Osteocyte (in vitro differentiated cells): ENCODE results near the gene FNDC8. TPM values are rescaled to one million over a fixed set of nuclear protein-coding genes. Genes with fewer than 3 reads are reported as not detected.

ENCODE experiments used
- DNase-seq: peaks from one replicate; pipeline ENCODE4 v3.0.0; 2021; ENCODE audit warnings: mixed read lengths; ENCODE audit not compliant: unreplicated experiment; ENCODE audit errors: extremely low spot score
- H3K27ac Mint-ChIP-seq: one replicate; pipeline ENCODE4 v1.8.0; 2021; ENCODE audit warnings: mild to moderate bottlenecking, mixed read lengths; ENCODE audit not compliant: unreplicated experiment
- H3K27me3 Mint-ChIP-seq: one replicate; pipeline ENCODE4 v1.8.0; 2021; ENCODE audit warnings: mixed read lengths; ENCODE audit not compliant: unreplicated experiment
- H3K36me3 Mint-ChIP-seq: one replicate; pipeline ENCODE4 v1.8.0; 2021; ENCODE audit warnings: mixed read lengths; ENCODE audit not compliant: unreplicated experiment
- H3K4me1 Mint-ChIP-seq: one replicate; pipeline ENCODE4 v1.8.0; 2021; ENCODE audit warnings: mixed read lengths; ENCODE audit not compliant: unreplicated experiment
- H3K4me3 Mint-ChIP-seq: one replicate; pipeline ENCODE4 v1.8.0; 2021; ENCODE audit warnings: mild to moderate bottlenecking, moderate library complexity, mixed read lengths; ENCODE audit not compliant: unreplicated experiment
- H3K9me3 Mint-ChIP-seq: one replicate; pipeline ENCODE4 v1.8.0; 2021; ENCODE audit warnings: mixed read lengths; ENCODE audit not compliant: unreplicated experiment
- total RNA-seq: library from RNA; stranded (reverse); gene quantifications from 2 replicates; pipeline ENCODE4 v1.2.1, GENCODE V29; 2021
- TF ChIP-seq, protein P1 (sequence below): fragments of 200-600 bp; sonication (generic); IDR thresholded peaks from 2 replicates; pipeline ENCODE4 v1.5.0; 2021; ENCODE audit warnings: antibody characterized with exemption, mild to moderate bottlenecking, moderate library complexity

The FNDC8 gene
- total RNA-seq, 1 donor from 2014 or later, result not detected

DNA sequence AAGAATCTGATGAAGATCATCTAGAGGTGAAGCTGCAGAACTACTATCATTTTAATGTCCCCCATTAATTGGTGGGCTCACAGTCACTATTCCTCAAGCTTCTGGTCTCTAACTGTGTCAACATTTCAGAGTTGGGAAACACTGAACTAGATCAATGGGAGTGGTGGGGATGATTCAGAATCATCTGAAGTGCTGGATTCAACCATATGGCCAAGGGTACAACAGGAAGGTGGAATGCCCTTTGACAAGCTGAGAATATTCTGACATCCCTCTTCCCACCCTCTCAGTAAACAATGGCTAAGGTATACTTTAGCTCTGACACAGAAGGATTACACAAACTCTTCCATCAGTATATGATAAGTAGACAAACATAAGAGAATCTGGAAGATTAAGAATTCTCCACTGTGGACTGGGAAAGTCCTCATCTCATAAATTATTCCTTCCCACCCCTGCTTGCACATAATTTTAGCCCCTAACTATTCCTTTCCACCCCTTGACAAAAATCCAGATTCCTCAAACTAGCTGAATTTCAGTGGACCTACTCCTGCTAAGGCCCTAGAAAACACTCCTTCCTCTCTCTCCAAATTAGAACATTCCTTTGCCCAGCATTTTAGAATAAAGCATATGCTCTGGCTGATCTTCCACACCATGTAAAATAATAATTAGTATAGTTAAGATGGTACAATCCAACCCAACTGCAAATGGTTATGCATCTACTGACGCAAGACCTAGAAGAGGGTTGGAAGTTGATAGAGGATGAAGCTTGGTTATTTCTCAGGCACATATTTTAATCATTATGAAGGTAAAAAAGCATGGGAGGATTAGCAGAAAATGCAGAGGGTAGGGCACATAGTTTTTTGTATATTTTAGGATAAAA, 41.6 kb upstream of the FNDC8 start:
- DNase-seq, result no peak
- H3K9me3 Mint-ChIP-seq, result no peaks in the 10 kb centered on the region
- peaks cover 2% of the 10 kb centered on the region for H3K36me3 Mint-ChIP-seq
- H3K27me3 Mint-ChIP-seq, result no peaks in the 10 kb centered on the region
- no peak overlapping the region for H3K27ac Mint-ChIP-seq
- TF ChIP-seq, protein P1, sequence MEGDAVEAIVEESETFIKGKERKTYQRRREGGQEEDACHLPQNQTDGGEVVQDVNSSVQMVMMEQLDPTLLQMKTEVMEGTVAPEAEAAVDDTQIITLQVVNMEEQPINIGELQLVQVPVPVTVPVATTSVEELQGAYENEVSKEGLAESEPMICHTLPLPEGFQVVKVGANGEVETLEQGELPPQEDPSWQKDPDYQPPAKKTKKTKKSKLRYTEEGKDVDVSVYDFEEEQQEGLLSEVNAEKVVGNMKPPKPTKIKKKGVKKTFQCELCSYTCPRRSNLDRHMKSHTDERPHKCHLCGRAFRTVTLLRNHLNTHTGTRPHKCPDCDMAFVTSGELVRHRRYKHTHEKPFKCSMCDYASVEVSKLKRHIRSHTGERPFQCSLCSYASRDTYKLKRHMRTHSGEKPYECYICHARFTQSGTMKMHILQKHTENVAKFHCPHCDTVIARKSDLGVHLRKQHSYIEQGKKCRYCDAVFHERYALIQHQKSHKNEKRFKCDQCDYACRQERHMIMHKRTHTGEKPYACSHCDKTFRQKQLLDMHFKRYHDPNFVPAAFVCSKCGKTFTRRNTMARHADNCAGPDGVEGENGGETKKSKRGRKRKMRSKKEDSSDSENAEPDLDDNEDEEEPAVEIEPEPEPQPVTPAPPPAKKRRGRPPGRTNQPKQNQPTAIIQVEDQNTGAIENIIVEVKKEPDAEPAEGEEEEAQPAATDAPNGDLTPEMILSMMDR, result no peak
- H3K4me3 Mint-ChIP-seq, result no peak overlapping the region
- peaks cover 28% of the 10 kb centered on the region for H3K4me1 Mint-ChIP-seq

DNA sequence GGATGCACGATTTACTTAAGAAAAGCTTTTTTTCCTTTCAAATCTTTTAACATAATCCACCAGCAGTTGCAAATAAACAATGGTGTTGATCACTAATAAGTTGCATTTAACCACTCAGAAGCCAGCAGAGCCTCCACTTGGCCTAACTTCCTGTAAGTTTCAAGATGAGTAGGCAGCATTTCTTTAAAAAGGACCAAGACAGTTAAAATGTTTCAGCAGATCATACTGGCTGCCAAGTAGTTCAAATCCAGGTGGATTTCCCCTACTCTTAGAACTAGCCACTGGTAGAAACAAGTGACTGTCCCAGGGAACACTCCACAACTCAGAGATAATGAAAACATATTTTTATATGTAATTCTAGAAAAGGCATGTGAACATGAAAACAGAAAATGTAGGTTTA, 40.9 kb upstream of the FNDC8 start:
- H3K27me3 Mint-ChIP-seq, result no peaks in the 10 kb centered on the region
- no peak overlapping the region for H3K4me3 Mint-ChIP-seq
- H3K36me3 Mint-ChIP-seq, result peaks cover 2% of the 10 kb centered on the region
- H3K4me1 Mint-ChIP-seq, result peaks cover 24% of the 10 kb centered on the region
- DNase-seq, result no peak
- TF ChIP-seq, protein P1, result no peak
- H3K27ac Mint-ChIP-seq, result no peak overlapping the region
- H3K9me3 Mint-ChIP-seq, result no peaks in the 10 kb centered on the region

DNA sequence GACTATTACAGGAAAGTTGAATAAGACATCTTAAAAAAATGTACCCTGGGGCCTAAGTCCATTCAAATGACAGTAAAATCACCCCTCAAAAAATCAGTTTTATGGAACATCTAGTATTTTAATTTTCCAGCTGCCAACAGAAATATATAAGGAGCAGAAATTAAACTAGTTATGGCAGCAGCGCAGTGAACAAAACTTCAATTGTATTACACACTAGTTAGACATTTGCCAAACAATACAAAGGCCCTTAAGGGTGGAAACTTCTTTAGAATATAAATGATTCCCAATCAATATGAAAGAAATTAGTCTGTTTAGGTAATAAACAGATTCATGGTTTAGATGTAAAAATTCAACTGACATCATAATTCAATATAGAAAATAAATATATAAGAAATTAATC, 39.8 kb upstream of the FNDC8 start:
- no peaks in the 10 kb centered on the region for H3K9me3 Mint-ChIP-seq
- H3K36me3 Mint-ChIP-seq, result peaks cover 2% of the 10 kb centered on the region
- no peak overlapping the region for H3K27ac Mint-ChIP-seq
- peaks cover 26% of the 10 kb centered on the region for H3K4me1 Mint-ChIP-seq
- no peak overlapping the region for H3K4me3 Mint-ChIP-seq
- no peak for DNase-seq
- TF ChIP-seq, protein P1, result no peak
- no peaks in the 10 kb centered on the region for H3K27me3 Mint-ChIP-seq

DNA sequence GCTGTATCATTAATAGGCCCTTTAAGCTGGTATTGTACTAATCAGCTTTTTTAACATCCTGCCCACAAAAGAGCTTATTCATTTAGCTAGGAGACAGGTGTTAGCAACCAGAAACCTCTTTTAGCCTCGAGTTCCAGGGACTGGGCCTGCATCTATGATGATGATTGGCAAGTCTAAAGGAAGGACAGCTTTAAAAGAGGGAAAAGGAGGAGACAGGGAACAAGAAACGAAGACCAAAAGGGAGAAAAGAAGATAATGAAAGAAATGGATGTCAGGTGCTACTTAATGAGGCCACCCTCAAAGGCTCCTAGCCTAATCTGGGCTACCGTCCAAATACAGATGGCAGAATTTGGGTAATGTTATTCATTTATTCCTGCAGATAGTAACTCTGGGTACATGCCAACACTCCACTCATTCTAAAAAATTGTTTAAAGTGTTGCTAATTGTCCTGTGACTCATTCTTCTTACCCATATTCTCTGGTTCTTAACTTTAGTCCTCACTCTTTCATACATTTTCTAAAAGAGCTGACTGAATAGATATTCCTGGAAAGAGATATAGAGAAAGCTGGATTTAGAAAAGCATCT, 39.2 kb upstream of the FNDC8 start:
- Mint-ChIP-seq H3K4me1 (peaks cover 31% of the 10 kb centered on the region), H3K27ac (peak overlapping the region; percentile 39), H3K27me3 (no peaks in the 10 kb centered on the region), H3K36me3 (peaks cover 2% of the 10 kb centered on the region), H3K4me3 (no peak overlapping the region), H3K9me3 (no peaks in the 10 kb centered on the region)
- DNase-seq, result no peak
- TF ChIP-seq, protein P1, result no peak

DNA sequence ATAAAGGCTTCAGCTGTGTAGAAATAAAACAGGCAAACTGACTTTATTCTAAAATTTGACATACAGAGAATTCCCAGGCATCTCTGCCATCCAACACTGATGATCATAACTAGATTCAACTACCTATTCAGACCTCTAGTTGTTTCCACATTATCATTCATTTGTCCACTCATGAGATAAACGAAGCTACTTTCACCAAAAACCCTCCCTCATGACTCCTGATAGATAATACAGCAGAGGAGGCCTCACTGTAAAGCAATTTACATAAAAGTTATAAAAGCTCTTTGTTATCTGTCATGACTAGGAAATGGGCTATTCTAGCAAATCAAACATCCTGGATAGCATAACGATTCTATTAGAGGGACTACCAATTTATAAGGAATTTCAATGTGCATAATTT, 38.3 kb upstream of the FNDC8 start:
- peaks cover 2% of the 10 kb centered on the region for H3K36me3 Mint-ChIP-seq
- TF ChIP-seq, protein P1, result no peak
- H3K9me3 Mint-ChIP-seq, result no peaks in the 10 kb centered on the region
- H3K4me3 Mint-ChIP-seq, result no peak overlapping the region
- H3K27ac Mint-ChIP-seq, result no peak overlapping the region
- H3K27me3 Mint-ChIP-seq, result no peaks in the 10 kb centered on the region
- H3K4me1 Mint-ChIP-seq, result peaks cover 40% of the 10 kb centered on the region
- no peak for DNase-seq
